HG03039 (cell line): Measurements from ENCODE around the gene FGD4.
"Not testable (repeated sequence)": the region's sequence is repeated elsewhere in the genome, so short reads cannot be mapped to it uniquely, and the experiment has no call there.

Experiments used
- ATAC-seq: cut with Tn5 transposase; IDR thresholded peaks from one replicate; pipeline ENCODE4 v1.9.1; 2021; ENCODE audit warnings: mild to moderate bottlenecking, moderate library complexity; ENCODE audit not compliant: unreplicated experiment

Gene FGD4

DNA sequence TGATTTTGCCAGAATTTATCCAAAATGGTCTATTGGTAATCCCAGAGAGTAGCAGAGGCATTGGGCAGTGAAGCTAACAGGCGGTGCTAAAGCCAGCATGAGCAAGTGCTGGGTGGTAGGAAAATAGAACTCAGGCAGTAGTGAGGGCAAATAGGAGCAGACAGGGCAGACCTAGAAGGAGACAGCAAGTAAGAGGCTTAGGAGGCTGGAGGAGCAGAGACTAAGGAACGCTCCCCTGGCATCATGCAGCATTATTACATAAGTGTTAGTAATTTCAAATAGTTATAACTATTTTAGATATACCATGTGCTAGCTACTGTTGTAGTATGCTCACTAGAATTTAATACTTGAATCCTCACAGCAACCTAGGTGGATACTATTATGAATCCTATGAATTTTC lies 151.7 kb downstream of the FGD4 start:
- no peak for ATAC-seq

DNA sequence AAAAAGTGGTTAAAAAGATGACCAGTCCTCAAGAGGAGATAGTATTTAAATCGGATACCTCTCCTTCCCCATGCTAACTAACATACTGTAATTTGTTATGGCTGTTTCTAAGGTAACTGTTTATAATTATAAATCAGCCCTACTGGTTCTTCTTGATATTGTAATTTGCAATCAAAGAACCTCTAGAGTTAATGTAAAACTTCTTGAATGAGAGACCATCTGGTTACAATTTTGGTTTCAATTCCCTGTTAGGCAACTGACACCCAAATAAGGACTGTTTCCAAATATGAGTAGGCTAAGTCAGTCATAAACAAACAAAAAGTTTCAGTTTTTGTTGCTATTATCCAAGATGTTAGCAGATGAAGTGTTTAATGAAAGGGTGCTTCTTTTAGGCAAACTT lies 159.5 kb downstream of the FGD4 start:
- ATAC-seq, result peak; percentile 99

DNA sequence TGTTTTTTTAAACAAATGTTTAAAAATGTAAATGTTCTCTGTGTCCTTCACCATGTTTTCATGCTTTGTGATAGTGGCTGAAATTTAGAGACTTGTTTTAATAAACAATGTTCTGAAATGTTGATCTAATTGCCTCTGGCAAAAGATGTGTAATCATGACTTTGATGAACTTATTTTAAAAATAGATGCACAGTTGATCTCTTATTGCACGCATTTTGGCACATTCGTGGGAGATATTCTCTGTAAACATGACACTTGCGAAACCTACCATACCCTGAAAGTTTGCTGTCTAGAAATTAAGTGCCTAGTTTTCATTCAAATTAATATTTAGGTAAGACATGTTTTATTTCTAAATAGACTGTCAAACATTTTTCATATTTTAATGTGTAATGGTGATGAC lies 160.1 kb downstream of the FGD4 start:
- ATAC-seq, result no peak

DNA sequence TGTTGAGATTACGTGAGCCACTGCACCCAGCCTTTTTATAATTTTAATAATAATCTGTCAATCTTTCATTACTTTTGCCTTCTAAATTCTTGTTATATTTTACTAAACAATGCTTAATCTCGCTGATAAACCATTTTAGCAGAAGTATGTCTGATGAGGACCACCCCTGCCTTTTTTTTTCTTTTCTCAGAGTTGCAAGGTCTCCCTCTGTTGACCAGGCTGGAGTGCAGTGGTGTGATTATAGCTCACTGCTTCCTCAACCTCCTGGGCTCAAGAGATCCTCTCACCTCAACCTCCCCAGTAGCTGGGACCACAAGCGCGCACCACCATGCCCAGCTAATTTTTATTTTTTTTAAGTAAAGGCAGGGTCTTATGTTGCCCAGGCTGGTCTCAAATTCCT lies 161.2 kb downstream of the FGD4 start:
- ATAC-seq, result no peak

DNA sequence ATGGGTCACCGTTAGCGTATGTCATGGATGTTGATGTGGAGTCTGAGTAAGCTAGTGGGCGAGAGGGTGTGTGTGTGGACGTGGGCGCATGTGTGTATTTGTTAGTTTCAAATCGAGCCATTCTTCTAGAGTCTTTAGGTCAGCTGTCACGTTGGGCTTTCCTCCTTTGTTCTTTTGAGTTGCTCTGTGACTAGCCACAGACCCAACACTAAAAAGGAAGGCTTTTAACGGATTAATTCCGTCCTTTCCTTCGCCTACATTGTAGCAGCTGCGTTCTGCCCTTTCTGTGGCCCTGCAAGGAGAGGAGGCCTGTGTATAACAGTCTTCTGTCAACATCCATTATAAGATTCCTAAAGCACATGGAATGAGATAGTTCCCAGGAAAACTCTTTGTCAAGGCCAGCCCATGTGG lies 162.6 kb downstream of the FGD4 start:
- ATAC-seq, result no peak

DNA sequence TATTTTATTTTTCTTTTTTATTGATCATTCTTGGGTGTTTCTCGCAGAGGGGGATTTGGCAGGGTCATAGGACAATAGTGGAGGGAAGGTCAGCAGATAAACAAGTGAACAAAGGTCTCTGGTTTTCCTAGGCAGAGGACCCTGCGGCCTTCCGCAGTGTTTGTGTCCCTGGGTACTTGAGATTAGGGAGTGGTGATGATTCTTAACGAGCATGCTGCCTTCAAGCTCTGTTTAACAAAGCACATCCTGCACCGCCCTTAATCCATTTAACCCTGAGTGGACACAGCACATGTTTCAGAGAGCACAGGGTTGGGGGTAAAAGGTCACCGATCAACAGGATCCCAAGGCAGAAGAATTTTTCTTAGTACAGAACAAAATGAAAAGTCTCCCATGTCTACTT lies 163.1 kb downstream of the FGD4 start:
- ATAC-seq, result not testable (repeated sequence)

DNA sequence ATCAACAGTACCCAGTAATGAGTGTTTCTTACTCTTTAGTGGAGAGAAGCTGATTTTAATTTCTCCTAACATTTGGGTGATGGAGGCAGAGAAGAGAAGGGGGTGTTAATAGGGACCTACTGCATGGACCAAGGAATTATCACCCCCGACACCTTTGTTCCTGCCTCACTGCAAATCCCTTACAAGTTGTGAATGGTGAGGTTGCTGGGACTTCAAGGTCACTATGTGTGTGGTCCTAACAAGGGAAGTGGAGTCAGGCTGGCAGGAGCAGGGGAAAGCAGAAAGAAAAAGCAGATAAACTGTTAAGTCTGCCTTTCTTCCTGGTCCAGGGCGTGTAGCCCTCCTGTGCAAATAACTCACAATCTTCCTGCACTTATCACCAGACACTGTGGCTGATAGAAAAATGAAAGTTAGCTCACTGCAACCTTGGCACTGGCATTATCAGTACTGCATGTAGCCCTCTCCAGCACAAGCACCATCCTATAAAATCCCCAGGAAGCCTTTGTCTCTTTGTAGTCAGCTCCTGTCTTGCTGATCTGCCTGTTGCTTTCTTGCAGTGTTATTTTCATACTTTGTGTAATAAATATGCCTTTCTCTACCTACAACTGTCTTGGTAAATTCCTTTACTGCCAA lies 167.4 kb downstream of the FGD4 start:
- no peak for ATAC-seq

DNA sequence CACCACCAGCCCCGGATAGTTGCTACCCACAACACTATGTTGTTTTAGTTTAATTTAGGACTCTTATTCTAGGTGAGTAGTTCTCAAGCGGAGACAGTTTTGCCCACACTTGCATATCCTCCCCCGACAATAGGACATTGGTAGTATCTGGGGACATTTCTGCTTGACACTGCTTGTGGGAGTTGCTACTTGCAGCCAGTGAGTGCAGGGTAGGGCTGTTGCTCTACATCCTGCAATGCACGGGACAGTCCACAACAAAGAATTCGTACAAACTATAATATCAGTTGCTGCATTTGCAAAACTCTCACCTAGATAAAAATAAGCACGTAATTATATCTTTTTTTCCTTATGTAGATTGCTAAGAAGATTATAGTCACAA lies 167.9 kb downstream of the FGD4 start:
- ATAC-seq, result no peak

DNA sequence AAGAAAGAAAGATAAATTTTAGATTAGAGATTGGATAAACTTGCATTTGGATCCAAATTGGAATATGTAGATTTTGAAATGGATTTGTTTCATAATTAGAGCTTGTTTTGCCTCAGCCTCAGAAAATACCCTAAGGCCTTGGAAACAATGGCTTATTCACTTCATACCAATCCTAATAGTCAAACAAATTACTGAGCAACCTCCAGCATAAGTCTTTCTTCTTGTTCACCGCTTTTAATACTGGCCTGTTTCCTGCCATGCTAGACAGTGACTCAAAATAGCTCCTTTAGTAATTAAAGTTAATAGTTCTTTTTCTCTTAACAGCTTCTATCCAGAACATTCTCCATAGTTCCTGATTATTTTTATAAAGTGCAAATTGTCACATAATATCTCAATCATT lies 168.9 kb downstream of the FGD4 start:
- ATAC-seq, result no peak

DNA sequence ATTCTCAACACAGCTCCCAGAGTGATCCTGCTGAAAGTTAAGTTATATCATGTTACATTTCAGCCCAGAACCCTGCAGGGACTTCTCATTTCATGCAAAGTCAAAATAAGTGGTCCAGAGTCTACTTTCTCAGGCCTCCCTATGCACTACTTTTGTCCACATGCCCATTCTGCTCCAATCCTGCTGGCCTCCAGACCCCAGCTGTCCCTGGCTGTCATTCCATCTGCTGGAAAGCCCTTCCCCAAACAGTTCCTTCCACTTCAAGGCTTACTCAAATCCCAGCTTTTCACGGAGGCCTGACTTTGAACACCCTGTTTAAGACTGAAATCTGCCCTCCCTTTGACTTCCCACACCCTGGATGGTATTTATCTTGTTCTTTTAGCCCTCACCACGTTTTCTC lies 169.9 kb downstream of the FGD4 start:
- ATAC-seq, result no peak

DNA sequence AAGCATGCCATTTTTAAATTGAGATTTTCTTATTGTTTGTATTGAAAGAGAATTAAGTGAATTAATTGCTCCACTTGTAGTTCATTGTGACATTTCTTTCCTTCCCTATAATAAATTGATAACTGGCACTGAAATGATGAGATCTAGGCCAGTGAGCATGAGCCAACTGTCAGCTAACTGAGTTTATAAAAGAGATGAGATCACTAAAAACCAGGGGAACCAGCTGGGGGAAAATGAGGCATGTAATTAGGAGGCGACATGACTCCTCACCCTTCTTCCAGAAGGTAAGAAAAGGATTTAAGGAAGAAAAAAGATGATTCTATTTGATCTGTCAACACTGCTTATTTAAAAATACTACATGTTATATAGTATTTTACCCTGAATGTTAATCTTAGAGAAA lies 175.2 kb downstream of the FGD4 start:
- ATAC-seq, result no peak

DNA sequence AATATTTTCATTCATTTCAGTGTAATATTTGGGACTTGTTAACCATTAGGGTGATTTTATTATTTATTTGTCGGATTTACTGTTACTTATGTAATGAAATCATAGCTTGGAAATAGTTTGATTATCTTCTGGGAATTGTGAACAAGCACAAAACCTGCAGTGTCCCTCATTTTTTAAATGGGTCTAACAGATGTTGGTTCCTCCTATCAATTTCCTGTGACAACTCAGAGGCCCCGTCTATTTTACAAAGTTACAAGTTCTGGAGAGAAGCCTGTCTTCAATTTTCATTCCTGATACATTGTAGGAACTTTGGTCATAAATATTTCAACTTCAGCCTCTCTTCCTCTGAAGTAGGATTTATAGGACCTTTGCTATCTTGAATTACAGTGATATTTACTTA lies 178.0 kb downstream of the FGD4 start:
- ATAC-seq, result no peak

DNA sequence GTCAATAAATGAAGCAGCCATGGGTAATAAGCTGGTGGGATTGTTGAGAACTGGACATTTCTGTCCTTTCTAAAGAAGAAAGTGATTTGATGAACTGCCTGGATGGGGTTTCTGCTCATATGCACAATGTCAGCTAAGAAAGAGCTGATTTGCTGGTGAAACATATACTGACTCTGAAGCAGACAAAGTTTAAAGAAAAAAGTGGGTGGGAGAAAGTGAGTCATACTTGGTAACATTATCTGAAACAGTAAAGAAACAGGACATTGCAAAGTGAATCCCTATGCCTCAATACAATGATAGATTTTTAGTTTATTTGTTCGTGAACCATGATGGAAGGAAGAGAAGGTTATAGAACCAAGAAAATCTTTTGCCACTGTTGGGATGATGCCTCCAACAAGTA lies 184.2 kb downstream of the FGD4 start:
- ATAC-seq, result no peak

DNA sequence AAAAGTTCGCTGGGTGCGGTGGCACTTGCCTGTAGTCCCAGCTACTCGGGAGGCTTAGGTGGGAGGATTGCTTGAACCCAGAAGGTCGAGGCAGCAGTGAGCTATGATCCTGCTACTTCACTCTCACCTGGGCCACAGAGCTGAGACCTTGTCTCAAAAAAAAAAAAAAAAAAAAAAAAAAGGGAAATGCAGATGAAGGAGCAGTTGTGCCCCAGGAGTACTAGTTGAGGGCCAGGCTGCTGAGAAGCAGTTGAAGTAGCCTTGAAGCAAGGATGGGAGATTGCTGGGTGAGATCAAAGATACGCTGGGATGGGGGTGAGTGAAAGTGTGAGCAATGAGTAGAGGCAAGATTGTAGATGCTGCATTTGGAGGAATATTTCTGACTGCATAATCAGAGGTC lies 186.3 kb downstream of the FGD4 start:
- no peak for ATAC-seq

DNA sequence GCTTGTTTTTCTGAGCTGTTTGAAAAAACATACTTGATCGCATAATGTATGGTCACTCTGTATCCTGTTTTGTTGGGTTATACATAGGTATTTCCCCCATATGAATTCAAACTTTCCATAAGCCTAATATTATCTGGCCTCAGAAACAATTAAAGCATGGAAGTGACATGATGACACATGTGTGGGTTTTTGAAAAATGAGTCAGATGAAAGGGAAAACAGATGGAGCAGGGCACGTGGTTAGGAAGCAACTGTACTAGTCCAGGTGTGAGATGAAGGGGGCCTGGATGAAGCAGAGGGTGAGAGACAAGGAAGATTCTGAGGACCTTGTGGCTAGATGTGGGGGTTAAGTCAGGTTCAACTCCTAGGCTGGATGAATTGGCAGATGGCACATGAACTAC lies 187.0 kb downstream of the FGD4 start:
- no peak for ATAC-seq

DNA sequence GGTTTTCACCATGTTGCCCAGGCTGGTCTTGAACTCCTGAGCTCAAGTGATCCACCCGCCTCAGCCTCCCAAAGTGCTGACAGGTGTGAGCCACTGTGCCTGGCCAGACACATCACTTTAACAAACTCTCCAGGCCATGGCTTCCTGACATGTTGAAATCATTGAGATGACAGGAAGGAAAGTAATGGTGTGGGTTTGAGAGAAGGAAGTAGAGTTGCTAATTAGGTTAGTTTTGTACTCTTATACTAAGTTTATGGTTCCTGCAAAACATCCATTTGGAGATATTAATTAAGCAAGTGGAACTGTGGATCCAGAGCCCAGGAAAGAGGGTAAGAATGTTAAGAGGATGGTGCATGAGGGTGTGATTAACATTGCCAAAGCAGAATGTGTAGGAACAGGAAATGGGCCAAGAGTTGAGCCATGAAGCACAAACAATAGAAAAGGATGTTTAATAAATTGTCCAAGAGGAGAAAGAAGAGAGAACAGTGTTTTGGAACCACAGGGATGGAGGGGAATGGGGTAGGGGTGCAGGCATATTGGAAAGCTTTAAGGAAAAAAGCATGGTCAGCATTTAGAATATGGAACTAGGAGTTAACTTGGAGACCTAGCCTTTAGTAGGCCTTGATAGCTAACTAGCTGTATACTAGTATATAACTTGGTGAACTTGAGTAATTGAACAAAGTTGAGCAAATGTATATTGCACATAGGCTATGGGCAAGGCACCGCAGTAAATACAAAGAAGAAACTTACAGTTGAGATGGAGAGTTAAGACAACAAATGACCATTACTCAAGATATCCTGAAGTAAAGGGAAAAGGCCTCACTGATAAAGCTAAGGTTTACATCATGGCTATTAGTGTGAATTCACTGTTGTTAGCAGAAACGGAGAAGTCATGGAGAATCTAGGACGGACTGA lies 188.5 kb downstream of the FGD4 start:
- no peak for ATAC-seq

DNA sequence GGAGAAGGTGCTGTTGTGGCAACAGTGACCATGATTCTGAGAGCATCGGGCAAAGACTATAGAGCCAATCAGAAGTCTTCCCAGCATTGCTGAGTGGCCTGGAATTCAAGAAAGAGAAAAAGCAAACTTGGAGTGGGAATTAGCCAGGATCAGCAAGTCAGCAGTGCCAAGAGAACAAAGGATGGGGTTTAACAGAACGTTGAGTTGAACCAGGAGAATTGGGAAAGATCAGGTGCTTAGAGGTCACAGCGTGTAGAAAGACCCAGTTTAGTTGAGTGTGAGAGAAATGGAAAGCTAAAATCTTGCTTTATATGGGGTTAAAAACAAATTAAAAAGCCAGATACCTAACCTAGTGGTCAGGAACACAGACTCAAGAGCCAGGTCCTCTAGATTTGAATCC lies 189.2 kb downstream of the FGD4 start:
- ATAC-seq, result no peak

DNA sequence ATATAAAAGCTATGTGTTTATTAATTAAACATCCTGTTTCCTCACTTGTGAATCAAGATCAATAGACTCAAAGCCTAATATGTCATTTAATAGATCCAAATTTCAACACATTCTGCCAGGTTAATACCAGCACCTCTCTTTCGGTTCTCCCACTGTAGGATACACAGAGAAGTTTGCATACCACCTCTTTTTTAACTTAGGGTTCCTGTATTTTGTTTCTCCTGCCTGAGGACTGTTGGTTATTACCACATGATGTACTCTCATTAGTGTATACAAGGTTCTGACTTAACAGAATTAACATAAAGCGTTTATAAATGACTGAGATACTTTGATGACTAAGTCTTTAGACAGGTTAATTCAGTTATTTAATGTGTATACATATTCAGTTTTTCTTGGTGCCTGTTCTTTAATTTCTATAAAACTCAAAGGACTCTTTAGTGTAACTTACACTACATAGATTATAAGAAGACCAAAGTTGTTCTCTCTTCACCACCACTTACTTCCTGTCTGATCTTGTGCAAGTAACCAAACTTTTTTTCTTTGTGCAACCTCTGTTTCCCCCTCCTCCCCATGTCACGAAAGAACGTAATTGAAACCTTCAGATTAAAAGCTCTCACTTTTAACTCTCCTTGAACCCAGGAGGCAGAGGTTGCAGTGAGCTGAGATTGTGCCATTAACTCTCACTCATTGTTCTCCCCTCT lies 190.0 kb downstream of the FGD4 start:
- no peak for ATAC-seq

DNA sequence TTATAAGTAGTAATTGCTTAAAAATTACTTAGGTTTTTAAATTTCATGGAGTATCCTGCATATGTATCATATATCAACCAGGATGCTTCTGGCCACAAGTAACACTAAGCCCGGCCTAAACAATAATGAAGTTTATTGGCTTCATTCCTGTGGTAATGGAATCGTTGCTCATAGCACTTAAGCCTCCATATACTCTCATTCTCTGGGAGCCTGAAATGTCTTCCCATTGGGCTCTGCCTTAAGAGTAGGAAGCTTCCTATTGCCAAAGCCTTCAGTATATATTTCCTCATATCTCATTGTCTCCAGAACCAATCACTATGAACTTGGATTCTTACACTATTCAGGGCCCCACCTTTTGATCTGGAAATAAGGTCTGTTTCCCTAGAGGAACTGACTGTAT lies 195.9 kb downstream of the FGD4 start:
- ATAC-seq, result no peak

DNA sequence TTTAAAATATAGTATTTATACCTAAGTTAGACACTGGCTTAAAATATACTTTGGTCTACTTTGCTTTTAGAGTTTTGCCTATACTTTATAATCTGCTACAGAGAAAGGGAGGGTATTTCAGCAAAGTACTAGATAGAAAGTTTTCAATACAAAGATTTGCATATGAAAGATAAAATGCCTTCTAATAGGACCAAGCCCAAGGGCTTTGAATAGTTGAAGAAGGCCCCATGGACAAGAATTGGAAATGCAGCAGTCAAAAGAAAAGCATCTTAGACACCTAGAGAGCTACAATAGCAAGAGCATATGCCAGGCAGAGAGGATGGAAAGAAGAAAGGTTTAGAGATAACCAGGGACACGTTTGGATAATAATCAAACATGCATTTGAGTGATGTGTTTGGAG lies 196.7 kb downstream of the FGD4 start:
- no peak for ATAC-seq

DNA sequence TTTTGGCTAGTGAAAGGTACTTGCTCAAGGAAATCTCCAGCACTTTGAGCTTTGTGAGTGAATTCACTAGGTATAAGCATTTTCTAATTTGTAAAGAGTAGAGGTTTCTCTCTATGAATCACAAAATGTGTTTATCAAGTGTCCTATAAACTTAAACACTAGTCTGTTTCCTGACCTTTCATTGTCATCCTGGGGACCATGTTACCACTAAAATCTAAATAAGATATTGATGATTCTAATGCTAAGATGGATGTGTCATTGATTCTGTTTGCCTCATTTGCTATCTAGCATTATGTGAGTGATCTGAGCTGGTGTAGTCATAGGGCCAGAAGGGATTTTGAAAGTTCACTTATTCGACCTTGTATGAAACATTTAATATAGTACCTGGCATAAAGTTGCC lies 199.3 kb downstream of the FGD4 start:
- ATAC-seq, result no peak

DNA sequence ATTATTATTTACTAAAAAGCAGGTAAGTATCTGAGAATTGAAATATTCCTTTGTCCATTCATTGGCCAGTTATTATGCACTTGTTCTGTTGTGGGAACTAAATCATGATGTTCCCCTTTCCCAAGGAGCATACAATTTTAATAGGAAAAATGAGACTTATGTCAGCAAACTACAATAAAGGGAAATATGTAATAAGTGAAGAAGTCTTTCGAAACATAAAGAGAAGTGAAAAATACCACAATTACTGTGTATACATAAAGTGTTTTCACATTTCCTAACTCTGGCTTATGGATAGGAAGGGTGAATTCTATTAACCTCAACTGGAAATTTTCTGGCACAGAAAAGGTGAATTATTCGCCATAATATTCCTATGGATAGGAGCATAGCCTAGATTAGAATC lies 201.3 kb downstream of the FGD4 start:
- no peak for ATAC-seq
